ENCODE measurements around the gene C14orf93. TPM values are rescaled to one million over a fixed set of nuclear protein-coding genes. Genes with fewer than 3 reads are reported as not detected.
A peak's percentile ranks its signal among the peaks of the same experiment; 100 is the strongest.

The C14orf93 gene
- polyA plus RNA-seq, 2 of the 4 experiments (the other 2 are of a cell fraction), result 6.8 to 9.7 TPM

GRCh38 chr14:23034498-23035302, 24.8 kb upstream of the C14orf93 start, which contains the start of gene PSMB5 (continued):
- TF ChIP-seq, protein P1, sequence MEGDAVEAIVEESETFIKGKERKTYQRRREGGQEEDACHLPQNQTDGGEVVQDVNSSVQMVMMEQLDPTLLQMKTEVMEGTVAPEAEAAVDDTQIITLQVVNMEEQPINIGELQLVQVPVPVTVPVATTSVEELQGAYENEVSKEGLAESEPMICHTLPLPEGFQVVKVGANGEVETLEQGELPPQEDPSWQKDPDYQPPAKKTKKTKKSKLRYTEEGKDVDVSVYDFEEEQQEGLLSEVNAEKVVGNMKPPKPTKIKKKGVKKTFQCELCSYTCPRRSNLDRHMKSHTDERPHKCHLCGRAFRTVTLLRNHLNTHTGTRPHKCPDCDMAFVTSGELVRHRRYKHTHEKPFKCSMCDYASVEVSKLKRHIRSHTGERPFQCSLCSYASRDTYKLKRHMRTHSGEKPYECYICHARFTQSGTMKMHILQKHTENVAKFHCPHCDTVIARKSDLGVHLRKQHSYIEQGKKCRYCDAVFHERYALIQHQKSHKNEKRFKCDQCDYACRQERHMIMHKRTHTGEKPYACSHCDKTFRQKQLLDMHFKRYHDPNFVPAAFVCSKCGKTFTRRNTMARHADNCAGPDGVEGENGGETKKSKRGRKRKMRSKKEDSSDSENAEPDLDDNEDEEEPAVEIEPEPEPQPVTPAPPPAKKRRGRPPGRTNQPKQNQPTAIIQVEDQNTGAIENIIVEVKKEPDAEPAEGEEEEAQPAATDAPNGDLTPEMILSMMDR (IDR thresholded peaks at IDR 0.05), result no peak
- TF ChIP-seq ELK1 (IDR thresholded peaks at IDR 0.05; ENCODE audit: low read depth, low read length), result no peak
- peak; percentile 93 for TF ChIP-seq PHF8 (IDR thresholded peaks at IDR 0.05; ENCODE audit: borderline replicate concordance, low read depth)
- no peak for TF ChIP-seq ESRRA (IDR thresholded peaks at IDR 0.05; ENCODE audit: borderline replicate concordance, low read length)
- no peak for TF ChIP-seq RFX5 (IDR thresholded peaks at IDR 0.05)
- TF ChIP-seq, protein P2, sequence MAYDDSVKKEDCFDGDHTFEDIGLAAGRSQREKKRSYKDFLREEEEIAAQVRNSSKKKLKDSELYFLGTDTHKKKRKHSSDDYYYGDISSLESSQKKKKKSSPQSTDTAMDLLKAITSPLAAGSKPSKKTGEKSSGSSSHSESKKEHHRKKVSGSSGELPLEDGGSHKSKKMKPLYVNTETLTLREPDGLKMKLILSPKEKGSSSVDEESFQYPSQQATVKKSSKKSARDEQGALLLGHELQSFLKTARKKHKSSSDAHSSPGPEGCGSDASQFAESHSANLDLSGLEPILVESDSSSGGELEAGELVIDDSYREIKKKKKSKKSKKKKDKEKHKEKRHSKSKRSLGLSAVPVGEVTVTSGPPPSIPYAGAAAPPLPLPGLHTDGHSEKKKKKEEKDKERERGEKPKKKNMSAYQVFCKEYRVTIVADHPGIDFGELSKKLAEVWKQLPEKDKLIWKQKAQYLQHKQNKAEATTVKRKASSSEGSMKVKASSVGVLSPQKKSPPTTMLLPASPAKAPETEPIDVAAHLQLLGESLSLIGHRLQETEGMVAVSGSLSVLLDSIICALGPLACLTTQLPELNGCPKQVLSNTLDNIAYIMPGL (CRISPR knock-in tag; IDR thresholded peaks at IDR 0.05; ENCODE audit: borderline replicate concordance), result no peak
- TF ChIP-seq USF2 (IDR thresholded peaks at IDR 0.05), result no peak
- TF ChIP-seq BHLHE40 (IDR thresholded peaks at IDR 0.05; ENCODE audit: low read depth, low read length), result no peak
- no peak for TF ChIP-seq JUNB (IDR thresholded peaks at IDR 0.05)
- no peak for TF ChIP-seq CBX2 (IDR thresholded peaks at IDR 0.05; ENCODE audit: borderline replicate concordance, low read depth)
- TF ChIP-seq MAZ (IDR thresholded peaks at IDR 0.05; ENCODE audit: borderline replicate concordance, low read depth, low read length), result no peak
- no peak for TF ChIP-seq NPAS2 (CRISPR knock-in tag; IDR thresholded peaks at IDR 0.05; ENCODE audit: borderline replicate concordance)
- TF ChIP-seq RAD21 (conservative IDR thresholded peaks at IDR 0.05 in 1 of 2, IDR thresholded peaks at IDR 0.05 in 1 of 2), result no peak
- no peak for TF ChIP-seq KDM1A (IDR thresholded peaks at IDR 0.05; ENCODE audit: low read depth)
- no peak for TF ChIP-seq RARB (CRISPR knock-in tag; IDR thresholded peaks at IDR 0.05)
- TF ChIP-seq SMC3 (IDR thresholded peaks at IDR 0.05), result no peak
- no peak for TF ChIP-seq SREBF2 (IDR thresholded peaks at IDR 0.05)
- 0 out of 2 replicates have a peak, but pooled peaks have one; percentile 56 for TF ChIP-seq TP53 (CRISPR knock-in tag; IDR thresholded peaks at IDR 0.05)
- TF ChIP-seq GATA3 (IDR thresholded peaks at IDR 0.05; ENCODE audit: borderline replicate concordance), result no peak
- no peak for TF ChIP-seq FOXS1 (CRISPR knock-in tag; IDR thresholded peaks at IDR 0.05)
- no peak for TF ChIP-seq EHMT2 (IDR thresholded peaks at IDR 0.05; ENCODE audit: low read depth)
- no peak for TF ChIP-seq HDAC2 (IDR thresholded peaks at IDR 0.05)
- no peak for TF ChIP-seq FOSL2 (IDR thresholded peaks at IDR 0.05)
- TF ChIP-seq FOSL2 (CRISPR knock-in tag; IDR thresholded peaks at IDR 0.05), result peak; percentile 28
- no peak for TF ChIP-seq CHD2 (IDR thresholded peaks at IDR 0.05; ENCODE audit: low read length, partially characterized antibody)
- TF ChIP-seq ZFP36 (IDR thresholded peaks at IDR 0.05; ENCODE audit: borderline replicate concordance, partially characterized antibody), result no peak
- TF ChIP-seq CBX8 (IDR thresholded peaks at IDR 0.05), result no peak
- no peak for TF ChIP-seq PBX3 (IDR thresholded peaks at IDR 0.05)
- TF ChIP-seq MAFK (IDR thresholded peaks at IDR 0.05; ENCODE audit: partially characterized antibody), result peak; percentile 94
- TF ChIP-seq NR3C1 (IDR thresholded peaks at IDR 0.05), result no peak
- no peak for TF ChIP-seq ATOH8 (CRISPR knock-in tag; IDR thresholded peaks at IDR 0.05; ENCODE audit: low read depth)
- peak; percentile 80 to 89; a peak in 4 of 5 replicates for TF ChIP-seq JUN (IDR thresholded peaks at IDR 0.05)
- TF ChIP-seq NFE2L2 (conservative IDR thresholded peaks at IDR 0.05; ENCODE audit: low read length), result peak; percentile 30; the same call in 1 of the 2 replicates
- no peak for TF ChIP-seq CHD4 (IDR thresholded peaks at IDR 0.05; ENCODE audit: borderline replicate concordance)
- TF ChIP-seq POLR2AphosphoS2 (conservative IDR thresholded peaks at IDR 0.05; ENCODE audit: low read length), result no peak
- TF ChIP-seq HEYL (CRISPR knock-in tag; IDR thresholded peaks at IDR 0.05), result no peak

Data from A549 (cell line).